HG03060 (cell line): ENCODE measurements around the gene SLC27A2.
"Not testable (repeated sequence)": the region's sequence is repeated elsewhere in the genome, so short reads cannot be mapped to it uniquely, and the experiment has no call there.

Experiments used
- ATAC-seq: cut with Tn5 transposase; IDR thresholded peaks from one replicate; pipeline ENCODE4 v1.9.1; 2021; ENCODE audit warnings: low read depth, moderate number of reproducible peaks; ENCODE audit not compliant: unreplicated experiment

Gene SLC27A2

DNA sequence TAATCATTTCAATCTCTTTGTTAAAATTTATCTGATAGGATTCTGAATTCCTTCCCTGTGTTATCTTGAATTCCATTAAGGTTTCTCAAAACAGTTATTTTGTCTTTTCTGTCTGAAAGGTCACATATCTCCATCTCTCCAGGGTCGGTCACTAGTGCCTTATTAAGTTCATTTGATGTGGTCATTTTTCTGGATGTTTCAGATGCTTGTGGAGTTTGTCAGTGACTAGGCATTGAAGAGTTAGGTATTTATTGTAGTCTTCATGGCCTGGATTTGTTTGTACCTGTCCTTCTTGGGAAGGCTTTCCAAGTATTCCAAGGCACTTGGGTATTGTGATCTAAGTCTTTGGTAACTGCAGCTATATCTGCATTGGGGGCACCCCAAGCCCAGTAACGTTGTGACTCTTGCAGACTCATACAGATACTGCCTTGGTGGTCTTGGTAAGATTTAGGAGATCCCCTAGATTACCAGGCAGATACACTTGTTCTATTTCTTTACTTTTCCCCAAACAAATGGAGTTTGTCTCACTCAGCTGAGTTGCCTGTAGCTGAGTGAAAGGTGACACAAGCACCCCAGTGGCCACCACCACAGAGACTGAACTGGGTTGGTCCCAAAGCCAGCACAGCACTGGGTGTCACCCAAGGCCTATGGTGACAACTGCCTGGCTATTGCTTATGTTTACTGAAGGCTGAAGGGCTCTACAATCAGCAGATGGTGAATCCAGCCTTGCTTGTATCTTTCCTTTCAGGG, 18.9 kb upstream of the SLC27A2 start:
- ATAC-seq: no peak

DNA sequence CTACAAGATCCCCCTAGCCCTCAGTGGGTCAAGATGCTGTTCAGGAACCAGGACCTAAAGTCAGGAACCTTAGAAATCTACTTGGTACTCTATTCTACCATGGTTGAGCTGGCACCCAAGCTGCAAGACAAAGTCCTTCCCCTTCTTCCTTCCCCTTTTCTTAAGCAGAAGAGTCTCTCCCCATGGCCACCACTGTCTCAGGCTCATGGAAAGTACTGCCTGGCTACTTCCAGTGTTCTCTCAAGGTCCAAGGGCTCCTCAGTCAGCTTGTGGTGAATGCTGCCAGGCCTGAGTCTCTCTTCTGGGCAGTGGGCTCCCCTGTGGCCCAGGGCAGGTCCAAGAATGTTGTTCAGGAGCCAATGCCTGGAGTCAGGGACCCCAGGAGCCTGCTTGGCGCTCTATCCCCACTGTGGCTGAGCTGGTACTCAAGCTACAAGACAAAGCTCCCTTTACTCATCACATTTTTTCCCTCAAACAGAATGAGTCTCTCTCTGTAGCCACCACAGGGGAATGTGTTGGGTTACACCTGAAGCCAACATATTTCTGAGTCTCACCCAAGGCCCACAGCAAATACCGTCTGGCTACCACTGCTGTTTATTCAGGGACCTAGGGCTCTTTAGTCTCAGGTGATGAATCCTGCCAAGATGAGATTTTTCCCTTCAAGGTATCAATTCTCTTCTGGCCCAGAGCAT, 18.1 kb upstream of the SLC27A2 start:
- no peak for ATAC-seq

DNA sequence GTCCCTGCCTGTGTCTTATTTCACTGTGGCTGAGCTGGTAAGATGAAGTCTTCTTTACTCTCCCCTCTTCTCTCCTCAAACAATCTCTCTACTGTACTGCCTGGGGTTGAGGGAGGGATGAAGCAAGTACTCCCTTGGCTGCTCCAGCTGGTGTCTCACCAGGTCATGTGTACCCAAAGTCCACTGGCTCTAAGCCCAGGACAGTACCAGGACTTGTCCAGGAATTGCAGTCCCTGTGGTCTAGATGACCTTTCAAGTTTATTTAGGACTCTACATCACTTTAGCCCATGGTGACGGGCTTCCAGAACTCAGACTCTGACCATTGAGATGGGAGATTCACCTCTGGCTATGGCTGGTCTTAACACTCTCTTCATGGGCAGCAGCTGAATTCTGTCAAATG, 17.5 kb upstream of the SLC27A2 start:
- ATAC-seq: no peak

- ATAC-seq: no peak
Observed at GRCh38 chr15:50166216-50166615, 15.8 kb upstream of the SLC27A2 start.

DNA sequence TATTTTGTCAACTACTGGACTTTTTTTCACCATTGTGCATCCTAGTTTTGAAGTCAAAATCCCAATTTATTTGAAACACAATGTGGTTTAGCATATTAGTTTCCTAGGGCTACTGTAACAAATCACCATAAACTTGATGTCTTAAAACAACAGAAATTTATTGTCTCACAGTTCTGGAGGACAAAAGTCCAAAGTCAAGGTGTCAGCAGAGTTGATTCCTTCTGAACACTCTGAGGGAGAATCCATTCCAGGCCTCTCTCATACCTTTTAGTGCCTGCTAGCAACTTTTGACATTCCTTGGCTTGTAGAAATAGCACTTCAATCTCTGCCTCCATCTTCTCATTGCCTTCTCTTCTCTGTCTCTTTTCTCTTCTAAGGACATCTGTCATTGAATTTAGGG, 14.9 kb upstream of the SLC27A2 start:
- no peak for ATAC-seq

DNA sequence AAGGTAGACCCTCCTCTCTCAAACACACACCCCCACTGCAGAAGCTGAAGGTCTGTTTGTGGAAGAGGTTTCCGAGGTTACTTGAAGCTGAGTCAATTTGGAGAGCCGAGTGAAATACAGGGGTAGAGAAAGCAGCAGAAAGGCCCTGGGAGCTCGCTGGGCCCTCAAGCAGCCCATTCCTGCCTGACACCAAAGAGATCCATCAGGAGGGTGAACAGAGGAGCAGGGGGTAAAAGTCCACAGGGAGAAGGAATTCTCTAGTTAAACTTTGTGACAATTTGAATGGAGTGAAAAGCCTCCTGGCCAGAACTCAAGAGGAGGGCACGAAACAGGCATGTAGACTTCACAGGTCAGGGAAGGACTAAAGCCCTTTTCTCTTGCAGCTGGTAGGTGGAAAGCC, 13.6 kb upstream of the SLC27A2 start:
- no peak for ATAC-seq

DNA sequence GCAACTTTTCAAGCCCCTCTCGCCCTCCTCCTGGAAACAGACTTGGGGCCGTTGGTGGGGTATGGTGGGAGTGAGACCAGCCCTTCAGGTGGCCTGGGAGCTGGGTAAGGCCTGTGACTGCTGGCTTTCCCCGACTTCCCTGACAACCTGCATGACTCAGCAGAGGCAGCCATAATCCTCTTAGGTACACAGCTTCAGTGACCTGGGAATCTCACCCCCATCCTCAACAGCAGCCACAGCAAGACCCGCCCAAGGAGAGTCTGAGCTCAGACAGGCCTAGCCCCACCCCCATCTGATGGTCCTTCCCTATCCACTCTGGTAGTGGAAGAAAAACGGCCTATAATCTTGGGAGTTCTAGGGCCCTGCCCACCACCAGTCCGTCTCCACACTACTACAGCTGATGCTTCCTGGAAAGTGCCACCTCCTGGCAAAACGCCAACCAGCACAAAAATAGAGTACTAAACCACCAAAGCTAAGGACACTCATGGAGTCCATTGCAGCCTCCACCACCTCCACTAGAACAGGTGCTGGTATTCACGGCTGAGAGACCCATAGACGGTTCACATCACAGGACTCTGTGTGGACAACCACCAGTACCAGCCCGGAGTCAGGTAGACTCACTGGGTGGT, 13.1 kb upstream of the SLC27A2 start:
- ATAC-seq: no peak

GRCh38 chr15:50172360-50172895, 9.6 kb upstream of the SLC27A2 start:
- not testable (repeated sequence) for ATAC-seq

GRCh38 chr15:50176869-50177268, 5.1 kb upstream of the SLC27A2 start:
- no peak for ATAC-seq

DNA sequence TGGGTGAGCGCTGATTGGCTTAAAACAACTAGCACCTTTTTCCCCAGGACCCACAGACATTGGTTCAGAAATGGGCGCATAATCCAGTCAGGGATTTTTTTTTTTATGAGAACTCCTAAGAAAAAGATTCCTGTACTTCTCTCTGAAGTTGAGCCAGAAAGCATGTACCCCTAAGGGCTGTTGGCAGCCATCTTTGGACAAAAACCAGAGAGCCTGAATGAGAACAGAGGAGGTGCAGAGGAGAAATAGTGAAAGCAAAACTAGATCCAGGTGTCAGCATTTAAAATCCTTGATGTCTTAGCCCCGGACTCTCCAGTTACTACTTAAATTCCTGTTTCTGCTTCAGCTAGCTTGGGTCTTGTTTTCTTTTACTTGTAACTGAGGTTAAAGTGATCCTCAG, 1.9 kb upstream of the SLC27A2 start:
- no peak for ATAC-seq

GRCh38 chr15:50180582-50180981, 1.4 kb upstream of the SLC27A2 start:
- no peak for ATAC-seq

DNA sequence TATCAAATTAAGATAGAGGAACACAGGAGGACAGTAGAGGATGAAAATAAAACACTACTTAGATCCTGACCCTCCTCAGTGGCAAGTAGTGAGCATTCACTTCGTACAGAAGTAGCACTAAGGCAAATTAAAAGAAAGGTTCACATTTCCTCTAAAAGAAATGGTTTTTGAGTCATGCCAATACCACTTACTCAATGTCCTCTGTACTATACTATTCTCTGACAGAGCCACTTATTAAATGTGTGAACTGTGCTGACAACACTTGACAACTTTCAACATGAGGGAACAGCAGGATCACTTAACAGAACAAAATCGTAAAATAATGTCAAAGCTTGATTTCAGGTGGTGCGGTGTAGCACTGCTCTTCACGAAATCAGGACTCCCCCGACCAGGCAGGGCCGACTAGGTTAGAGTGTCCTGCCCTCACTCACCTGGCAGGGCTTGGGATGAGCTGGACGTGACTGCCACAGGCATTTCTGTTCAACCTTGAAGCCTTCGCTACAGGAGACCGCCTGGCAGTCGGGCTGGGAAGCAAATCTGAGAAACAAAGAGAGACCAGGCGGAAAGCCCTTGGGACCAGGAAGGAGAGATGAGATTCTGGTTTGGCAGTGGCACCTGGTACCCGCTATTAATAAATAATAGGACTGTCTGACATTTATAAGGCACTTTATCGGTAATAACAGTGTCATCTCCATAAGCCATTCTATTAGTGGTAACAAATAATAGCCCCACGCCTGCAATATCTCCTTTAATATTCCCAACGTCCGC, 611 bp upstream of the SLC27A2 start:
- ATAC-seq: no peak

GRCh38 chr15:50182219-50183013, 420 bp downstream of the SLC27A2 start:
- no peak for ATAC-seq

DNA sequence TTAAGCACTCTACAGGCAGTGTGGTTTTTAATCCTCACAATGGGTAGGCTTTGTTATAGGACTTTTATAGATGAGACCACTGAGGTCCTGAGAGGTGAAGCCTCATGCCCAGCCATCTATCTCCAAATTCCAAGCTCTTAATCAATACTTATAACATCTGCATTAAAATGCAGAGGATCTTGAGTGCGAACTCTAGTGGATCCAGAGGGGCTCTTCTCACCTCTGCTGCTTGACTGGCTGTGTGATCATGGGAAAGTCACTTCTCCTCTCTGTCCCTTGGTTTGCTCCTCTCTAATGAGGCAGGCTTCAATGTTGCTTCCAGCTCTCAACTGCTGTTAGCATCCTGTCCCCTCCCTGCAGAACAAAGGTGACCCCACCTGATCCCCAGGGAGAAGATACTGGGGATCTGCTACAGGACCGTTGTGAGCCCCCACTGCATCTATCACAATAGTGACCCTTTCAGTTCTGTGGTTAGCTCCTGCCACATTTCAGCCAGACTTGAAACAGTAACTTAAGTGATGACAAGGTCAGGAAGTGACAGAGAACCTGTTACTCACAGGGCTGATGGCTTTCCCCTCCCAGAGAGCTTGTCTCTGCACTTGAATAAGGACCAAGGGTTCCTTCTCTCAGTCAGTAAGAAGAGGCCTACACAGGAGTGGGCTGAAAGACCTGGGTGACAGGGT, 1.3 kb downstream of the SLC27A2 start:
- ATAC-seq: no peak

- no peak for ATAC-seq
Observed at GRCh38 chr15:50184863-50185504, 3.0 kb downstream of the SLC27A2 start.

DNA sequence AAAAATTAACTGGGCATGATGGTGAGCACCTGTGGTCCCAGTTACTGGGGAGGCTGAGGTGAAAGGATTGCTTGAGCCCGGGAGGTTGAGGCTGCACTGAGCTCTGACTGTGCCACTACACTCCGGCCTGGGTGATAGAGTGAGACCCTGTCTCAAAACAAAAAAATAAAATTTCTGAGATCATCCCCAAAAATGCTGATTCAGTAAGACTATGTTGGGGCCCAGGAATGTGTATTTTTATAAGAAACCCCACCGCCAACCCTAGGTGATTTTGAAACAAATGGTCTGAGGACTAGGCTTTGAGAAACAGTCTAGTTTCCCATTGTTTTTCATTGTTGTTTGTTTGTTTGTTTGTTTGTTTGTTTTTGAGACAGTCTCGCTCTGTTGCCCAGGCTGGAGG, 4.1 kb downstream of the SLC27A2 start:
- no peak for ATAC-seq

GRCh38 chr15:50186752-50187151, 4.8 kb downstream of the SLC27A2 start:
- no peak for ATAC-seq

DNA sequence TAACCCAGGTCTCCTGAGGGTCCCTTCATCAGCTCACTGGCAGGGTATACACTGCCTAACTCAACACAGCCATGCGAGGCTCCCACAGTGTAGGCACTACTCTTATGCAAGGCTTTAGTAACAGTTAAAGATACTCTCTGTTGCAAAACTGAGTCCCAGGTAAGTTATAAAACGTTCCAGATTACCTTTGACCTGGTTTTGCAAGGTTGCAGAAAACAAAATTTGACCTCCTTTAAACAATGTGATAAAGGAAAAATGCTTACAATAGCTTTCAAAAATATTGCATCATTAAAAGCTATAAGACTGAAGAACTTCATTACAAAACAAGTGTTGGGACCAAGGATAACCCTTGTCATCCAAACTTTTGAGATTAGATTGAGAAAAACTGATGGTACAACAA, 5.5 kb downstream of the SLC27A2 start:
- ATAC-seq: no peak

DNA sequence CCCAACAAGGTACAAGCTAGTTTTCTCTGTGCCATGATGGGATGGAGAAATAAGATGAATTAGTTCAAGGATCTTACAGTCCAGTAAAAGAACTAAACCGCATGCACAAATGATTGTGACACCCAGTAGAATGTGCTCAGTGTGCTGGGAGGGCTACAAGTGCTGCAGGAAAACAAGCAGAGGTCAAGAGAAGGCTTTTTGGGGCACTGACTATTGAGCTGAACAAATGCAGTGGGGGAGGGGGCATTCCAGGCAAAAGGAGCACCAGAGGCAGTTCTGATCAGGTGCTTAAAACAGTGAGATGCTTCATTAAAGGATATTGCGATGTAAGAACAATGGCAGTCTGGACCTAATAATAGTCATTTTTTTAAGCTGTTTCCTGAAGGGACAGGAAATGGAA, 6.0 kb downstream of the SLC27A2 start:
- ATAC-seq: no peak
